ENCODE data around the gene ECT2. TPM values are rescaled to one million over a fixed set of nuclear protein-coding genes. Genes with fewer than 3 reads are reported as not detected.
A peak's percentile ranks its signal among the peaks of the same experiment; 100 is the strongest.
"Not testable (repeated sequence)": the region's sequence is repeated elsewhere in the genome, so short reads cannot be mapped to it uniquely, and the experiment has no call there.

ECT2 gene
- total RNA-seq, 1 experiment from 2014 or later: 98.5 TPM

DNA sequence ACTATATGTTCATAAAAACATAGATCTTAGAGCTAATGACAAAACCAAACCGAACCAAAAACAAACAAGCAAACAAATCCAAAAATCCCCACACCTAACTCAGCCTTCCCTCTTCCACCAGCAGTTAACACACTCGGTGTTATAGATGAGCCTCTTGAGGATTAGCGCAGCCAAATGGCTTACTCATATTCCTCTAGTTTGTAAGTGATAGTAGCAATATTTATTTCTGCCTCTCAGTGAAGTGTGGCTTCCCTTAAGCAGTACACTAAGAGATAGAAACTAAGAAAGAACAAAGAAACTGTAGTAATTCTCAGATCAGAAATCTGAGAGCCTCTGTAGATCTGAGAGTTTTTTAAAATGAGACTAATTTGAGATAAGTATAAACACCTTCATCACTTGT lies 37.2 kb upstream of the ECT2 start:
- Histone ChIP-seq H3K4me3 (ENCODE audit: low read depth, low read length, poor library complexity, severe bottlenecking) (no peak overlapping the region), H3K4me1 (ENCODE audit: insufficient read depth, low read length, poor library complexity, severe bottlenecking) (no peaks in the 10 kb centered on the region), H3K27ac (ENCODE audit: low read depth, low read length, poor library complexity, severe bottlenecking) (no peak overlapping the region), H3K9me3 (ENCODE audit: low read depth, low read length, poor library complexity, severe bottlenecking) (no peaks in the 10 kb centered on the region), H3K36me3 (ENCODE audit: insufficient read depth, low read length, poor library complexity, severe bottlenecking) (no peaks in the 10 kb centered on the region), H3K27me3 (replicated peaks; ENCODE audit: insufficient read depth, low read depth, low read length, poor library complexity) (no peaks in the 10 kb centered on the region)
- BruUV-seq (replicated peaks): no TSS peak
- intact Hi-C loops (cut with micrococcal nuclease; ENCODE audit: unreplicated experiment): no loop called here
- POLR2A ChIA-PET (ENCODE audit: low non-redundant PET): no interaction called here
- DNase-seq (ENCODE audit: low spot score): no peak
- CTCF ChIA-PET: no interaction called here
- TF ChIP-seq EZH2 (IDR thresholded peaks at IDR 0.05; ENCODE audit: borderline replicate concordance, low read depth, low read length, poor library complexity, severe bottlenecking): no peak
- TF ChIP-seq, protein P1, sequence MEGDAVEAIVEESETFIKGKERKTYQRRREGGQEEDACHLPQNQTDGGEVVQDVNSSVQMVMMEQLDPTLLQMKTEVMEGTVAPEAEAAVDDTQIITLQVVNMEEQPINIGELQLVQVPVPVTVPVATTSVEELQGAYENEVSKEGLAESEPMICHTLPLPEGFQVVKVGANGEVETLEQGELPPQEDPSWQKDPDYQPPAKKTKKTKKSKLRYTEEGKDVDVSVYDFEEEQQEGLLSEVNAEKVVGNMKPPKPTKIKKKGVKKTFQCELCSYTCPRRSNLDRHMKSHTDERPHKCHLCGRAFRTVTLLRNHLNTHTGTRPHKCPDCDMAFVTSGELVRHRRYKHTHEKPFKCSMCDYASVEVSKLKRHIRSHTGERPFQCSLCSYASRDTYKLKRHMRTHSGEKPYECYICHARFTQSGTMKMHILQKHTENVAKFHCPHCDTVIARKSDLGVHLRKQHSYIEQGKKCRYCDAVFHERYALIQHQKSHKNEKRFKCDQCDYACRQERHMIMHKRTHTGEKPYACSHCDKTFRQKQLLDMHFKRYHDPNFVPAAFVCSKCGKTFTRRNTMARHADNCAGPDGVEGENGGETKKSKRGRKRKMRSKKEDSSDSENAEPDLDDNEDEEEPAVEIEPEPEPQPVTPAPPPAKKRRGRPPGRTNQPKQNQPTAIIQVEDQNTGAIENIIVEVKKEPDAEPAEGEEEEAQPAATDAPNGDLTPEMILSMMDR (conservative IDR thresholded peaks at IDR 0.05; ENCODE audit: low read depth, low read length): no peak

DNA sequence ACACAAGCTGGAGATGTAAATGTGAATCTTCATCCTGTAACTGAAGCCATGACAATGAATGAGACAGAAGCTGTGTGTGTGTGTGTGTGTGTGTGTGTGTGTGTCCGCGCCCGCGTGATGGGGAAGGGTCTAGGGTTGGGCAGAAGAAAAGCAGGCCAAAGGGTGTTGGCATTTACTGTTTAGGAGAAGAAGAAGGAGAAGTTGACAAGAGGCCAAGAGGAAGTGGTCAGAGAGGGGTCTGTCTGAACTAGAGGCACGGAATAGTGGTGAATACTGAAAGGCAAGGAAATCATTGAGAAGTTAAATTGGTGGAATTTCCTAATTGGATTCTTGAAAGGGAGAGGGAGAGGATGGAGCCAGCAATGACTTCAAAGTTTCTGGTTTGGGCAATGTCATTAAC lies 34.0 kb upstream of the ECT2 start:
- ChIA-PET POLR2A (ENCODE audit: low non-redundant PET) (no interaction called here), CTCF (interaction anchor here (0.6 kb wide), 1 partner anchor 113 kb away, joined by 3 read pairs; no protein-coding TSS in a partner anchor)
- BruUV-seq (replicated peaks): no TSS peak
- no peaks in the 10 kb centered on the region for H3K27me3 ChIP-seq (replicated peaks; ENCODE audit: insufficient read depth, low read depth, low read length, poor library complexity)
- H3K4me1 ChIP-seq (ENCODE audit: insufficient read depth, low read length, poor library complexity, severe bottlenecking): no peaks in the 10 kb centered on the region
- H3K9me3 ChIP-seq (ENCODE audit: low read depth, low read length, poor library complexity, severe bottlenecking): no peaks in the 10 kb centered on the region
- intact Hi-C loops (cut with micrococcal nuclease; ENCODE audit: unreplicated experiment): no loop called here
- no peaks in the 10 kb centered on the region for H3K36me3 ChIP-seq (ENCODE audit: insufficient read depth, low read length, poor library complexity, severe bottlenecking)
- DNase-seq (ENCODE audit: low spot score): no peak
- H3K4me3 ChIP-seq (ENCODE audit: low read depth, low read length, poor library complexity, severe bottlenecking): no peak overlapping the region
- TF ChIP-seq EZH2 (IDR thresholded peaks at IDR 0.05; ENCODE audit: borderline replicate concordance, low read depth, low read length, poor library complexity, severe bottlenecking): no peak
- TF ChIP-seq, protein P1 (conservative IDR thresholded peaks at IDR 0.05; ENCODE audit: low read depth, low read length): no peak
- no peak overlapping the region for H3K27ac ChIP-seq (ENCODE audit: low read depth, low read length, poor library complexity, severe bottlenecking)

DNA sequence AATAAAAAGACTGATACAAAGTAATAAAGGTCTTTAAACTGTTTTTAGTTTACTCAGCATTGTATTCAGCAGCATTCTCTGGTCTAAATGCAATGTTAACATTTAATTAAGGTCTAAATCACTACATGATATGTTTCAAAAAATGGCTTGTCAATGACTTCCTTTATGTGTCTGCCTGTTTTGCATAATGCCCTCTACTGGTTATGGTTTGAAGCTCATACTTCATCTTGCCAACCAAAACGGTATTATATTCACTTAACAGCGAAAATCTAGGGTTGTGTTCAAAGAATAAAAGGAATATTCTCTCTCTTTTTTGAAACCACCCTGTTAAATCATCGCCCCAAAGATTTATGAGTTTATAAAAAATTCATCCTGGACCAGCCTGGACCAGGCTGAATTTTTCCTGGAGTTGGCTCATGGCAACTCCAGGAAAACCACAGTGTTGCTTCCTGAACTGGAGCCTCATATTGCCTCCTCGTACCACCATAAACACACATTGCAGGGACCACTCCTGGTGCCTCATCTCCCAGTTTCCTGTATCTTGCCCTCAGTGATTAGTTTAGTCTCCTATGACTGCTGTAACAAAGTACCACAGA lies 32.9 kb upstream of the ECT2 start:
- no TSS peak for BruUV-seq (replicated peaks)
- intact Hi-C loops (cut with micrococcal nuclease; ENCODE audit: unreplicated experiment): no loop called here

DNA sequence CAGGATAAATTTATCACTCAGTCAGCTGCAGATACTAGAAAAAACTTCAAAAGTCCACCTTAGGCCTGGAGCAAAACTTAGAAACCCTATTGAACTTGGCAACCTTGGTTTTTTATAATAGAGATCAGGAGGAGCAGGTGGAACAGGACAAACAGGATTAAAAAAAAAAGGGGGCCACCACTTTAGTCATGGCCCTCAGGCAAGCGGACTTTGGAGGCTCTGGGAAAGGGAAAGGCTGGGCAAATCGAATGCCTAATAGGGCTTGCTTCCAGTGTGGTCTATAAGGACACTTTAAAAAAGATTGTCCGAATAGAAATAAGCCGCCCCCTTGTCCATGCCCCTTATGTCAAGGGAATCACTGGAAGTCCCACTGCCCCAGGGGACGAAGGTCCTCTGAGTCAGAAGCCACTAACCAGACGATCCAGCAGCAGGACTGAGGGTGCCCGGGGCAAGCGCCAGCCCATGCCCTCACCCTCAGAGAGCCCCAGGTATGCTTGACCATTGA lies 27.9 kb upstream of the ECT2 start:
- POLR2A ChIA-PET (ENCODE audit: low non-redundant PET); H3K27me3 ChIP-seq (replicated peaks; ENCODE audit: insufficient read depth, low read depth, low read length, poor library complexity); BruUV-seq (replicated peaks); CTCF ChIA-PET; DNase-seq (ENCODE audit: low spot score); H3K4me3 ChIP-seq (ENCODE audit: low read depth, low read length, poor library complexity, severe bottlenecking); H3K9me3 ChIP-seq (ENCODE audit: low read depth, low read length, poor library complexity, severe bottlenecking); H3K27ac ChIP-seq (ENCODE audit: low read depth, low read length, poor library complexity, severe bottlenecking); H3K4me1 ChIP-seq (ENCODE audit: insufficient read depth, low read length, poor library complexity, severe bottlenecking); intact Hi-C loops (cut with micrococcal nuclease; ENCODE audit: unreplicated experiment); H3K36me3 ChIP-seq (ENCODE audit: insufficient read depth, low read length, poor library complexity, severe bottlenecking): not testable (repeated sequence)

More for the DNA sequence above, 32.9 kb upstream of the ECT2 start:
- CTCF ChIA-PET: interaction anchor here (0.7 to 1.0 kb wide), 3 partner anchors 9 to 84 kb away, joined by 3 read pairs; no protein-coding TSS in a partner anchor
- no peak overlapping the region for H3K27ac ChIP-seq (ENCODE audit: low read depth, low read length, poor library complexity, severe bottlenecking)
- H3K36me3 ChIP-seq (ENCODE audit: insufficient read depth, low read length, poor library complexity, severe bottlenecking): no peaks in the 10 kb centered on the region
- H3K27me3 ChIP-seq (replicated peaks; ENCODE audit: insufficient read depth, low read depth, low read length, poor library complexity): no peaks in the 10 kb centered on the region
- DNase-seq (ENCODE audit: low spot score): peak; percentile 32
- H3K4me1 ChIP-seq (ENCODE audit: insufficient read depth, low read length, poor library complexity, severe bottlenecking): no peaks in the 10 kb centered on the region
- H3K4me3 ChIP-seq (ENCODE audit: low read depth, low read length, poor library complexity, severe bottlenecking): no peak overlapping the region
- POLR2A ChIA-PET (ENCODE audit: low non-redundant PET): interaction anchor here (0.6 kb wide), 1 partner anchor 632 kb away, joined by 4 read pairs; no protein-coding TSS in a partner anchor
- no peaks in the 10 kb centered on the region for H3K9me3 ChIP-seq (ENCODE audit: low read depth, low read length, poor library complexity, severe bottlenecking)
- TF ChIP-seq, protein P1 (conservative IDR thresholded peaks at IDR 0.05; ENCODE audit: low read depth, low read length): peak; percentile 58
- TF ChIP-seq EZH2 (IDR thresholded peaks at IDR 0.05; ENCODE audit: borderline replicate concordance, low read depth, low read length, poor library complexity, severe bottlenecking): no peak

All from A673 (cell line).